ENCODE data around the gene NPC2. TPM values are rescaled to one million over a fixed set of nuclear protein-coding genes. Genes with fewer than 3 reads are reported as not detected.

The NPC2 gene
- total and polyA plus RNA-seq, 7 donors: 176 to 273 (median 228) TPM

- WGBS, 2 donors: 71 to 84% methylated on average over 10 of the region's 10 CpGs
- Histone ChIP-seq H3K9me3 (no peaks in the 10 kb centered on the region), H3K27ac (no peak overlapping the region), H3K4me3 (no peak overlapping the region), H3K27me3 (no peaks in the 10 kb centered on the region), H3K36me3 (no peaks in the 10 kb centered on the region), H3K4me1 (no peaks in the 10 kb centered on the region)
- TF ChIP-seq CTCF (IDR thresholded peaks at IDR 0.05) (no peak), POLR2A (IDR thresholded peaks at IDR 0.05) (no peak), POLR2AphosphoS5 (IDR thresholded peaks at IDR 0.05) (no peak), EP300 (IDR thresholded peaks at IDR 0.05) (no peak)
- intact Hi-C loops (cut with DNase I): no loop called here
- DNase-seq: no peak
Observed at GRCh38 chr14:74527736-74528280, 34.7 kb upstream of the NPC2 start.

GRCh38 chr14:74526854-74527585 is 33.9 kb upstream of the NPC2 start:
- Histone ChIP-seq H3K4me1 (no peaks in the 10 kb centered on the region), H3K27ac (no peak overlapping the region), H3K4me3 (no peak overlapping the region), H3K36me3 (no peaks in the 10 kb centered on the region), H3K27me3 (no peaks in the 10 kb centered on the region), H3K9me3 (no peaks in the 10 kb centered on the region)
- WGBS, 2 donors: 74 to 79% methylated on average over 10 of the region's 10 CpGs
- intact Hi-C loops (cut with DNase I): no loop called here
- TF ChIP-seq POLR2AphosphoS5 (IDR thresholded peaks at IDR 0.05) (no peak), EP300 (IDR thresholded peaks at IDR 0.05) (no peak), POLR2A (IDR thresholded peaks at IDR 0.05) (no peak), CTCF (IDR thresholded peaks at IDR 0.05) (no peak)
- DNase-seq: no peak

- Histone ChIP-seq H3K9me3 (no peaks in the 10 kb centered on the region), H3K27ac (no peak overlapping the region), H3K4me3 (no peak overlapping the region), H3K36me3 (no peaks in the 10 kb centered on the region), H3K4me1 (no peaks in the 10 kb centered on the region), H3K27me3 (no peaks in the 10 kb centered on the region)
- WGBS, 2 donors: 46 to 50% methylated on average over 4 of the region's 4 CpGs
- TF ChIP-seq CTCF (IDR thresholded peaks at IDR 0.05): no peak
- no peak for TF ChIP-seq EP300 (IDR thresholded peaks at IDR 0.05)
- no peak for TF ChIP-seq POLR2A (IDR thresholded peaks at IDR 0.05)
- no peak for TF ChIP-seq POLR2AphosphoS5 (IDR thresholded peaks at IDR 0.05)
- intact Hi-C loops (cut with DNase I): no loop called here
- no peak for DNase-seq
Observed at GRCh38 chr14:74525361-74525851, 32.3 kb upstream of the NPC2 start.

GRCh38 chr14:74524812-74525135 is 31.7 kb upstream of the NPC2 start:
- no peak for TF ChIP-seq POLR2AphosphoS5 (IDR thresholded peaks at IDR 0.05)
- TF ChIP-seq CTCF (IDR thresholded peaks at IDR 0.05): no peak
- TF ChIP-seq EP300 (IDR thresholded peaks at IDR 0.05): no peak
- TF ChIP-seq POLR2A (IDR thresholded peaks at IDR 0.05): no peak
- H3K9me3 ChIP-seq: no peaks in the 10 kb centered on the region
- H3K27ac ChIP-seq: no peak overlapping the region
- intact Hi-C loops (cut with DNase I): no loop called here
- H3K36me3 ChIP-seq: no peaks in the 10 kb centered on the region
- H3K4me3 ChIP-seq: no peak overlapping the region
- DNase-seq: no peak
- H3K4me1 ChIP-seq: no peaks in the 10 kb centered on the region
- H3K27me3 ChIP-seq: no peaks in the 10 kb centered on the region

Data from sigmoid colon (tissue), 7 donors.